HEK293 (cell line): ENCODE results near the gene PINLYP.

Experiments
- BCL11B ChIP-seq: fragments of 450-650 bp; formaldehyde crosslinking; IDR thresholded peaks from 2 replicates; pipeline ENCODE4 v1.5.1; 2016; ENCODE audit warnings: low read depth, missing biosample characterization, missing genetic modification characterization
- KLF7 ChIP-seq: fragments of 450-650 bp; formaldehyde crosslinking; IDR thresholded peaks from 2 replicates; pipeline ENCODE4 v1.5.1; 2016; ENCODE audit warnings: missing biosample characterization, missing genetic modification characterization, borderline replicate concordance
- KLF8 ChIP-seq: fragments of 450-650 bp; formaldehyde crosslinking; IDR thresholded peaks from 2 replicates; pipeline ENCODE4 v1.5.1; 2016; ENCODE audit warnings: missing biosample characterization, missing genetic modification characterization
- PRDM10 ChIP-seq: fragments of 450-650 bp; formaldehyde crosslinking; IDR thresholded peaks from 2 replicates; pipeline ENCODE4 v1.5.1; 2016; ENCODE audit warnings: missing biosample characterization, missing genetic modification characterization
- SCRT1 ChIP-seq: fragments of 450-650 bp; formaldehyde crosslinking; IDR thresholded peaks from 2 replicates; pipeline ENCODE4 v1.5.1; 2016; ENCODE audit warnings: missing biosample characterization, missing genetic modification characterization, borderline replicate concordance
- SETDB1 ChIP-seq: IDR thresholded peaks from one replicate; pipeline ENCODE4 v1.6.1; 2017; ENCODE audit warnings: mild to moderate bottlenecking, low read length, moderate library complexity, mixed read lengths; ENCODE audit not compliant: insufficient read length
- WT1 ChIP-seq: fragments of 450-650 bp; formaldehyde crosslinking; IDR thresholded peaks from 2 replicates; pipeline ENCODE4 v1.5.1; 2016; ENCODE audit warnings: missing biosample characterization, missing genetic modification characterization
- ZBTB7A ChIP-seq: fragments of 450-650 bp; formaldehyde crosslinking; IDR thresholded peaks from 2 replicates; pipeline ENCODE4 v1.5.1; 2016; ENCODE audit warnings: low read depth, missing biosample characterization, missing genetic modification characterization
- ZFHX2 ChIP-seq: fragments of 450-650 bp; formaldehyde crosslinking; conservative IDR thresholded peaks from 2 replicates; pipeline ENCODE4 v1.5.1; 2016; ENCODE audit warnings: missing biosample characterization, missing genetic modification characterization
- ZFP37 ChIP-seq: fragments of 450-650 bp; formaldehyde crosslinking; IDR thresholded peaks from 2 replicates; pipeline ENCODE4 v1.5.1; 2016; ENCODE audit warnings: missing biosample characterization, missing genetic modification characterization
- ZNF155 ChIP-seq: fragments of 450-650 bp; formaldehyde crosslinking; IDR thresholded peaks from 2 replicates; pipeline ENCODE4 v1.5.1; 2016; ENCODE audit warnings: missing biosample characterization, missing genetic modification characterization
- ZNF19 ChIP-seq: fragments of 450-650 bp; formaldehyde crosslinking; IDR thresholded peaks from 2 replicates; pipeline ENCODE4; 2016; ENCODE audit warnings: missing biosample characterization, missing genetic modification characterization, low read depth
- ZNF274 ChIP-seq, 2 experiments: fragments of 200-500 bp in 1 of 2; fragments of 450-650 bp in 1 of 2; sonication (Bioruptor generic) in 1 of 2; formaldehyde crosslinking in 1 of 2; IDR thresholded peaks; 2 replicates each; pipeline versions ENCODE4 v1.5.1 to v1.6.1; 2014 to 2016; ENCODE audit warnings: borderline replicate concordance in 1 of 2, inconsistent platforms in 1 of 2, low read length in 1 of 2, missing biosample characterization in 1 of 2, missing genetic modification characterization in 1 of 2
- ZNF292 ChIP-seq: fragments of 450-650 bp; formaldehyde crosslinking; IDR thresholded peaks from 2 replicates; pipeline ENCODE4 v1.5.1; 2016; ENCODE audit warnings: low read depth, missing biosample characterization, missing genetic modification characterization, borderline replicate concordance
- ZNF311 ChIP-seq: fragments of 450-650 bp; formaldehyde crosslinking; IDR thresholded peaks from 2 replicates; pipeline ENCODE4 v1.5.1; 2017; ENCODE audit warnings: missing biosample characterization, missing genetic modification characterization, borderline replicate concordance
- ZNF350 ChIP-seq: fragments of 450-650 bp; formaldehyde crosslinking; IDR thresholded peaks from 2 replicates; pipeline ENCODE4 v1.5.0; 2017; ENCODE audit warnings: missing biosample characterization, mild to moderate bottlenecking, missing genetic modification characterization
- ZNF354C ChIP-seq: fragments of 450-650 bp; formaldehyde crosslinking; IDR thresholded peaks from 2 replicates; pipeline ENCODE4 v1.5.1; 2016; ENCODE audit warnings: missing biosample characterization, missing genetic modification characterization, low read depth, borderline replicate concordance
- ZNF391 ChIP-seq: fragments of 450-650 bp; formaldehyde crosslinking; IDR thresholded peaks from 2 replicates; pipeline ENCODE4 v1.5.1; 2016; ENCODE audit warnings: low read depth, missing biosample characterization, missing genetic modification characterization, borderline replicate concordance
- ZNF473 ChIP-seq: fragments of 450-650 bp; formaldehyde crosslinking; IDR thresholded peaks from 2 replicates; pipeline ENCODE4 v1.5.1; 2017; ENCODE audit warnings: missing biosample characterization, missing genetic modification characterization
- ZNF514 ChIP-seq: fragments of 450-650 bp; formaldehyde crosslinking; IDR thresholded peaks from 2 replicates; pipeline ENCODE4 v1.5.1; 2016; ENCODE audit warnings: missing biosample characterization, missing genetic modification characterization
- ZNF521 ChIP-seq: fragments of 450-650 bp; formaldehyde crosslinking; IDR thresholded peaks from 2 replicates; pipeline ENCODE4 v1.5.1; 2017; ENCODE audit warnings: missing biosample characterization, mild to moderate bottlenecking, missing genetic modification characterization
- ZNF529 ChIP-seq: fragments of 450-650 bp; formaldehyde crosslinking; IDR thresholded peaks from 2 replicates; pipeline ENCODE4 v1.5.1; 2017; ENCODE audit warnings: missing genetic modification characterization, missing biosample characterization; ENCODE audit not compliant: insufficient replicate concordance
- ZNF549 ChIP-seq: fragments of 450-650 bp; IDR thresholded peaks from 2 replicates; pipeline ENCODE4 v1.5.1; 2018; ENCODE audit warnings: missing biosample characterization, missing genetic modification characterization, mild to moderate bottlenecking, inconsistent platforms, moderate library complexity
- ZNF555 ChIP-seq: fragments of 450-650 bp; formaldehyde crosslinking; conservative IDR thresholded peaks from 2 replicates; pipeline ENCODE4 v1.5.1; 2017; ENCODE audit warnings: missing biosample characterization, mild to moderate bottlenecking, missing genetic modification characterization, inconsistent platforms
- ZNF580 ChIP-seq: fragments of 450-650 bp; formaldehyde crosslinking; IDR thresholded peaks from 2 replicates; pipeline ENCODE4 v1.5.1; 2016; ENCODE audit warnings: missing biosample characterization, missing genetic modification characterization
- ZNF596 ChIP-seq: fragments of 450-650 bp; IDR thresholded peaks from 2 replicates; pipeline ENCODE4 v1.5.0; 2018; ENCODE audit warnings: missing biosample characterization, mild to moderate bottlenecking, missing genetic modification characterization, moderate library complexity
- ZNF621 ChIP-seq: fragments of 450-650 bp; formaldehyde crosslinking; IDR thresholded peaks from 2 replicates; pipeline ENCODE4 v1.5.1; 2017; ENCODE audit warnings: missing biosample characterization, missing genetic modification characterization
- ZNF623 ChIP-seq: fragments of 450-650 bp; formaldehyde crosslinking; IDR thresholded peaks from 2 replicates; pipeline ENCODE4 v1.5.1; 2016; ENCODE audit warnings: missing biosample characterization, missing genetic modification characterization
- ZNF670 ChIP-seq: fragments of 450-650 bp; formaldehyde crosslinking; IDR thresholded peaks from 2 replicates; pipeline ENCODE4 v1.5.1; 2016; ENCODE audit warnings: missing biosample characterization, missing genetic modification characterization, low read depth
- ZNF704 ChIP-seq: fragments of 450-650 bp; formaldehyde crosslinking; IDR thresholded peaks from 2 replicates; pipeline ENCODE4 v1.5.1; 2016; ENCODE audit warnings: missing biosample characterization, missing genetic modification characterization
- ZNF707 ChIP-seq: fragments of 450-650 bp; formaldehyde crosslinking; IDR thresholded peaks from 2 replicates; pipeline ENCODE4 v1.5.1; 2016; ENCODE audit warnings: missing biosample characterization, missing genetic modification characterization
- ZNF747 ChIP-seq: fragments of 450-650 bp; formaldehyde crosslinking; IDR thresholded peaks from 2 replicates; pipeline ENCODE4 v1.5.1; 2016; ENCODE audit warnings: missing biosample characterization, missing genetic modification characterization
- ZNF777 ChIP-seq: fragments of 450-650 bp; formaldehyde crosslinking; IDR thresholded peaks from 2 replicates; pipeline ENCODE4 v1.5.1; 2017; ENCODE audit warnings: missing biosample characterization, missing genetic modification characterization, borderline replicate concordance
- ZNF785 ChIP-seq: fragments of 450-650 bp; formaldehyde crosslinking; IDR thresholded peaks from 2 replicates; pipeline ENCODE4 v1.5.1; 2016; ENCODE audit warnings: missing biosample characterization, missing genetic modification characterization
- ZSCAN23 ChIP-seq: fragments of 450-650 bp; formaldehyde crosslinking; IDR thresholded peaks from 2 replicates; pipeline ENCODE4 v1.5.1; 2016; ENCODE audit warnings: missing biosample characterization, missing genetic modification characterization

PINLYP gene

GRCh38 chr19:43619262-43620060 is 43.9 kb downstream of the PINLYP start, which contains the start of gene ZNF428 (continued):
- no peak for TF ChIP-seq ZFP37
- no peak for TF ChIP-seq ZSCAN23
- peak; percentile 94 for TF ChIP-seq ZNF777 (tag by site-specific recombination)
- TF ChIP-seq ZNF549 (tag by site-specific recombination): no peak
- TF ChIP-seq ZNF670: no peak
- no peak; the same call in 1 of the 2 replicates for TF ChIP-seq ZNF785 (tag by site-specific recombination)
- TF ChIP-seq ZNF596 (tag by site-specific recombination): peak; percentile 40; the same call in 1 of the 2 replicates
- TF ChIP-seq ZNF707: no peak
- TF ChIP-seq ZNF521 (tag by site-specific recombination): no peak
- TF ChIP-seq ZNF155 (tag by site-specific recombination): no peak
- TF ChIP-seq ZNF292 (tag by site-specific recombination): no peak
- no peak for TF ChIP-seq ZNF529 (tag by site-specific recombination)
- peak; percentile 81 for TF ChIP-seq KLF8 (tag by site-specific recombination)
- peak; percentile 73 for TF ChIP-seq ZNF391 (tag by site-specific recombination)
- peak; percentile 89; the same call in 1 of the 2 replicates for TF ChIP-seq ZBTB7A (tag by site-specific recombination)
- peak; percentile 56 for TF ChIP-seq ZNF580
- TF ChIP-seq ZNF473 (tag by site-specific recombination): no peak
- peak; percentile 71; the same call in 1 of the 2 replicates for TF ChIP-seq BCL11B (tag by site-specific recombination)
- peak; percentile 81 for TF ChIP-seq ZFHX2 (tag by site-specific recombination)
- no peak for TF ChIP-seq ZNF514 (tag by site-specific recombination)
- peak; percentile 66; the same call in 1 of the 2 replicates for TF ChIP-seq KLF7 (tag by site-specific recombination)
- TF ChIP-seq ZNF311 (tag by site-specific recombination): no peak
- TF ChIP-seq SETDB1: no peak
- TF ChIP-seq ZNF623 (tag by site-specific recombination): peak; percentile 2; the same call in 1 of the 2 replicates
- TF ChIP-seq ZNF555 (tag by site-specific recombination): no peak
- TF ChIP-seq PRDM10 (tag by site-specific recombination): peak; percentile 100
- TF ChIP-seq WT1 (tag by site-specific recombination): peak; percentile 47
- no peak for TF ChIP-seq ZNF704 (tag by site-specific recombination)
- TF ChIP-seq SCRT1 (tag by site-specific recombination): no peak; the same call in 1 of the 2 replicates
- TF ChIP-seq ZNF350 (tag by site-specific recombination): no peak
- TF ChIP-seq ZNF19 (tag by site-specific recombination): no peak
- no peak for TF ChIP-seq ZNF621 (tag by site-specific recombination)
- no peak for TF ChIP-seq ZNF747 (tag by site-specific recombination)
- no peak for TF ChIP-seq ZNF354C (tag by site-specific recombination)
- no peak for TF ChIP-seq ZNF274 (IDR thresholded peaks at IDR 0.05; ENCODE audit: low read length)
- TF ChIP-seq ZNF274 (tag by site-specific recombination; IDR thresholded peaks at IDR 0.05; ENCODE audit: borderline replicate concordance): no peak
